GM15510 (cell line): ENCODE data around the gene PRR7.

Source experiments
- POLR2A ChIP-seq: IDR thresholded peaks from 3 replicates; pipeline ENCODE4 v1.6.1; 2011; ENCODE audit warnings: borderline replicate concordance; ENCODE audit not compliant: insufficient read length; ENCODE audit errors: extremely low read depth

The PRR7 gene

DNA sequence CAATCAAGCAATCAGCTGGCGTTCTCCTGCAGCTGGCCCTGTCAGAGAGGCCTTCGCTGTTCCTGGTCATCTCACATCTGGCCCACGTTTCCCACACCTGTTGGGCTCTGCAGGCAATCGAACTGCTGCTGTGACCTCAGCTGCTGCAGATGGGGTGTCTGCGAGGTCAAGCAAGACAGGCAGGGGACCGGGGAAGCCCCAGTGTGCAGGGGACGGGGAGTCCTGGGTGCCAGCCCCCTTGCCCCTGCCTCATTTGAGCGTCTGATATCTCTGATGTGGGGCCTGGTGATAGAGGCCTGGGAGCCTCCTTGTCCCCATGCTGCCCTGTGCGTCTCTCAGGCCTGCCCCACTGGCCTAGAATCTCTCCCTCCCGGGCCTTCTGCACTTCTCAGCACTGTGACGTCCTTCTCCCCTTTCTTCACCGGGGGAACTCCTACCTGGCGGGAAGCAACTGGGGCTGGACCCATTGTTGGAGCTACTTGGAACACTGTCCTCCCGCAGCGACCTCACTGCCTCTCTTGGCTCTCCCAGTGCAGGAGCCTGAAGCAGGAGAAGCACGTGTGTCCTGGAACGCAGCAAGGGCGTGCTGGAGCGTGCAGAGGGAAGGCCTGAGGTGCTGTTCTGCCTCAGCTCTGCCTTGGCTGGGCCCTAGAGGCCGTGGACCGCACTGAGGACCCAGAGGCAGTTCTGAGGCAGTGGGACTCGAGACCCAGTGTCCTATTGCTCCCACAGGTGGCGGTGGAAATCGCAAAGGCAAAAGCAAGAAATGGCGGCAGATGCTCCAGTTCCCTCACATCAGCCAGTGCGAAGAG, 16.3 kb upstream of the PRR7 start:
- TF ChIP-seq POLR2A: no peak

DNA sequence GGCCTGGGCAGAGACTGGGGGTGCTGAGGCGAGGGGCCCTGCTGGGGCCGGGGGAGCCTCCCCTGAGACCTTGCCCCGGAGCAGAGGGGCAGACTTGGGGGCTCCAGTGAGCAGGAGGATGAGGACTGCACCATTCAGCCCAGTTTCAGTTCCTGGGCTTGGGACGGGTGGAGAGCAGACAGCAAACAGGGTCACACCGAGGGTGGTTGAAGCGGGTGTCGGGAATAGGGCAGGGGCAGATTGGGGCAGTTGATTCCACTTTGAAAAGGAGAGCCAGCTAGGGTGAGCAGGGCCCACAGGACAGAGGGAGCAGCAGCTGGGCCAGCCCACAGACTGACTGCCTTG, 15.7 kb upstream of the PRR7 start:
- no peak for TF ChIP-seq POLR2A

DNA sequence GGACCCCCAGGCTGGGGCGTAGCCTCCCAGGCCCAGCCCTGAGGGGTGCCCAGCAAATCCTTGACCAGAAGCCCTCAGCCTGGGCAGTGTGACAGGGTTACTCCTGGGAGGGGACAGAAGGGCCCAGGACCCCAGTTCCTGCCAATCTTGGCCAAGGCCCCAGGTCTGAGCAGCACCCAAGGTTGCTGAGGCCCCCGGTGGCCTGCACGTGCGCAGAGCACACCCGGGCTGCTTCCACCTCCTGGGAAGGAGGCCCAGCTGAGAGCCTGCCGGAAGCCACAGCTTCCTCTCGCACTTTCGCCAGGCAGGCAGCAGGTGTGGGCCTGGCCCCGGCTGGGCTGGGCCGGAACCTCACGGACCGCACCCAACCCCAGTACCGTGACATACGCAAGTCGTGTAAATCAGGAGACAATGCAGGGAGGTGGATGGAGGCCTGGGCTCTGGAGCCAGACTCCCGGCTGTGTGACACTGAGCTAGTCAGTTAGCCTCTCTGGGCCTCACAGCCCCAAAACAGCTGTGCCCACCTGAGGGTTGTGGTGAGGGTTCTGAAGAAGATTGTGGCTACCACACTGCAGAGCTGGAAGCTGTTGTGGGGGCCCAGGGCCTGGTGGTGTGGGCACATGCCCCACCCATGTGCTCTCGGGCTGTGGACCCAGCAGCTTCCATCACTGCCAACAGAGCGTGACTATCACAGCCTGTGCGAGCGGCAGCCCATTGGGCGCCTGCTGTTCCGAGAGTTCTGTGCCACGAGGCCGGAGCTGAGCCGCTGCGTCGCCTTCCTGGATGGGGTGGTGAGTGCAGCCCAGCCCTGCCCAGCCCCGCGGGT, 15.1 kb upstream of the PRR7 start:
- TF ChIP-seq POLR2A: peak; percentile 22

DNA sequence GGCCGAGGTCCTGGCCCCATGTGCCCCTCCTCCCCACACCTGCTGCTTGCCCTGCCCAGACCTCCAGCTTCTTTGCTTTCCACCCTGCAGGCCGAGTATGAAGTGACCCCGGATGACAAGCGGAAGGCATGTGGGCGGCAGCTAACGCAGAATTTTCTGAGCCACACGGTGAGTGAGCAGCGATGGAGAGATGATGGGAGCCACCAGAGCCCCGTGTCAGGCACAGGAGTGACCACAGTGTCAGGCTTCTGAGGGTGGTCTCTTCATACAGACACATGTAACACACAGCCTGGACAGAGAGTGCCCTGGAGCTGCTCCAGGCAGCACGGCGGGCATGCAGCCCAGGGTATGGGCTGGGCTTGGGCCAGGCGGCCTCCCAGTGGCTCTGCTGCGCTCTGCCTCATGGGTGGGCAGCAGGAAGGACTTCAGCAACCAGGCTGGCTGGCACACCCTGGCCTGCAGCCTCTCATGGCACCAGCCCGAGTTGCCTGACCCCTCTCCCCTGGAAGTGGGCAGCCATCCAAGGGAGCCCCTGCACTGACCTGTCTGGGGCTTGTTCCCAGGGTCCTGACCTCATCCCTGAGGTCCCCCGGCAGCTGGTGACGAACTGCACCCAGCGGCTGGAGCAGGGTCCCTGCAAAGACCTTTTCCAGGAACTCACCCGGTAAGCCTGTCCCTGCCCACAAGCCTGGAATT, 14.3 kb upstream of the PRR7 start:
- TF ChIP-seq POLR2A: peak; percentile 24

DNA sequence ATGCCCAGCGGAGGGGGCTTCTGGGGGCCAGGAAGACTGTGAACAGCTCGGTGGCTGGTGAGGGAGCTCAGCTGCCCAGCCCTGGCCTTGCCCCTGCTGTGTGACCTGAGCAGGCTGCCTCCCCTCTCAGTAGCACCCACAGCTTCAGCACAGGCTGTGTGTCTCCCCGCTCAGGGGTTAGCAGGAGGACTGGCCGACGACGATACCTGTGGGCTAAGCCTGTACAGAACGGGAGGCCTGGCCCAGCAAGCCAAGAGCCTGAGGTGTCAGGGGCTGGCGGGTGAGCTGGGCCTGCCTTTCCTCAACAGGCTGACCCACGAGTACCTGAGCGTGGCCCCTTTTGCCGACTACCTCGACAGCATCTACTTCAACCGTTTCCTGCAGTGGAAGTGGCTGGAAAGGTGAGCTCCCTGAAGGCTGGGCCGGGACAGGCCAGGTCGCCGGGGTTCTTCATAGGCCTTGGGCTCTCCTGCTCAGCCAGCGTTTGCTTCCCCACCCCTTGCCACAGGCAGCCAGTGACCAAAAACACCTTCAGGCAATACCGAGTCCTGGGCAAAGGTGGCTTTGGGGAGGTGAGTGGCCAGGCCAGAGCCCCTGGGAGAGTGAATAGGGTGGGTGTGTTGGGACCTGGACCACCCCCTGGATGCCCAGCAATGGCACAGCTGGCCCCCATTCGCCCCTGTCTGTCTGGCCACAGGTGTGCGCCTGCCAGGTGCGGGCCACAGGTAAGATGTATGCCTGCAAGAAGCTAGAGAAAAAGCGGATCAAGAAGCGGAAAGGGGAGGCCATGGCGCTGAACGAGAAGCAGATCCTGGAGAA, 13.6 kb upstream of the PRR7 start:
- TF ChIP-seq POLR2A: no peak

DNA sequence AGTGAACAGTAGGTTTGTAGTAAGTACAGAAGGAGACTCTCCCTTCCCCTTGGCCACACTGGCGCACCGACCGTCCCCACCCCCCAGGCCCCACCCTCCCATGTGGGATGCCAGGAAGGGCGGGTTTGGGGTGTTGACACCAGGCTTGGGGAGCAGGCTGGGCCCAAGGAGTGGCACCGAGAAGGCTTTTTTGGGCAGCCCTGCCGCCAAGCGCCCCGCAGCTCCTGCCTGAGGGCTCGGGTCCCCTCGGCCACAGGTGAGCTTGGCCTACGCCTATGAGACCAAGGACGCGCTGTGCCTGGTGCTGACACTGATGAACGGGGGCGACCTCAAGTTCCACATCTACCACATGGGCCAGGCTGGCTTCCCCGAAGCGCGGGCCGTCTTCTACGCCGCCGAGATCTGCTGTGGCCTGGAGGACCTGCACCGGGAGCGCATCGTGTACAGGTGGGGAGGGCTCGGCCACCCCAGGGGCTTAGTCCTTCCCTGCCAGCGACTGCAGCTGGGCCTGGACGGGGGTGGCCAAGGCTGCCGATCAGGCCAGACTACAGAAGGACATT, 12.9 kb upstream of the PRR7 start:
- no peak for TF ChIP-seq POLR2A

DNA sequence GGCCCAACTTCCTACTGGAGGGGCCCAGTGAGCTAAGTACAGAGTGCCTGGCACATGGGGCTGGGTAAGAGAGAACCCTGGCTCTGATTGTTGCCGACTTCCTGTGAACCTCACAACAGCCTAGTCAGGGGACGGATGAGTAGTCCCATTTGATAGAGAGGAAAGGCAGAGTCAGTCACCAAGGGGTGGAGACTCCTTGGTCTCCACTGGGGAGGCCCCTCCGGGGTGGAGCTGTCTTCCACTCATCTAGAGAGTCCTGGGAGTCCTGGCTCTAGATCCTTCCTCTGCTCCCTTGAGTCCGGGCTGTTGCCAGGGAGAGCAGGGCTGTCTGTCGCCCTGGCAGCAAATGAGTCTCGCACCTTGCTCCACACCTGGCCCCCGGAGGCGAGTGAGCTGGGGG, 12.2 kb upstream of the PRR7 start:
- TF ChIP-seq POLR2A: no peak

DNA sequence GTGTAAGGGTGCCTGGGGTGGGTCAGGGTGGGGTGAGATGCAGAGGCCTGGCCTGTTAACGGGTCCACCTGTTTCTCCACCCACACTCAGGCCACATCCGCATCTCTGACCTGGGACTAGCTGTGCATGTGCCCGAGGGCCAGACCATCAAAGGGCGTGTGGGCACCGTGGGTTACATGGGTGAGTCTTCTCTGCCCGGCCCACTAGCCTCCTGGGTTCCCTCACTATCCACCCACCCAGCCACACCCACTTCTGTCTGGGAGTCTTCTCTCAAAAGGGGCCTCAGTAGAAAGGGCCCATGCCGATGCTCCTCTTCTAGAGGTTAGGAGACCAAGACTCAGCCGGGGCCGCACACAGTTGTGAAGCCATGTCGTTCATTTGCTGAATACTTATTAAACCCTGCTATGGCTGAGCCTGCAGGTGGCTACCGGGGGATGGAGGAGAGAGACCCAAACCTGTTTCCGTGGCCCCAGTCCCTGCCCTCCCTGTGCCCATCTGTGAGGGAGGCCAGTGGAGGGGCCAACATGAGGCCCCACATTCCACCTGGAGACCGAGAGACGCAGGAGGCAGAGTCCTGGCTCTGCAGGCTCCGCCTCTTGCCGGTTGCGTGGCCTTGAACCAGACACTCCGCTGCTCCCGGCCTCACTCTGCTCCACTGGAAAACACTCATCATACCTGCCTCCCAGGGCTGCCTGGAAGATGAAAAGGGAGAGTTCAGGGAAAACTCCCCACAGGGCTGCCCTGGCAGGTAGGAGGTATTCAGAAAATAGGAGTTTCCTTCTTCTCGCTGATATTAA, 11.5 kb upstream of the PRR7 start:
- no peak for TF ChIP-seq POLR2A

DNA sequence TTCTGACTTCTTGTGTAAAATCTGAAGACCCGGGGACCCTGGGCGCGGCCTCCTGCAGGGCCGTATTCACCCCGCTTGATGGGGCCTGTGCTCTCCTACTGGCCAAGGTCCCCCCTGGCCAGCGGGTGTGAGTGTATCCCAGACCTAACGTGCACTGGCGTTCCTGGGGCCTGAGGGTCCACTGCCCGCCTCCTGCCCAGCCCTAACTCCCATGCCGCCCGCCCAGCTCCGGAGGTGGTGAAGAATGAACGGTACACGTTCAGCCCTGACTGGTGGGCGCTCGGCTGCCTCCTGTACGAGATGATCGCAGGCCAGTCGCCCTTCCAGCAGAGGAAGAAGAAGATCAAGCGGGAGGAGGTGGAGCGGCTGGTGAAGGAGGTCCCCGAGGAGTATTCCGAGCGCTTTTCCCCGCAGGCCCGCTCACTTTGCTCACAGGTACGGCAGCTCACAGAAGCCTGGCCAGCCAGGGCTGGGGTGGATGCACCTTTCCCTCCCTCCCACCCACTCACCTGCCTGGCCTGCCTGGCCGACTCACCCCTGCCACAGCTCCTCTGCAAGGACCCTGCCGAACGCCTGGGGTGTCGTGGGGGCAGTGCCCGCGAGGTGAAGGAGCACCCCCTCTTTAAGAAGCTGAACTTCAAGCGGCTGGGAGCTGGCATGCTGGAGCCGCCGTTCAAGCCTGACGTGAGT, 10.6 kb upstream of the PRR7 start:
- TF ChIP-seq POLR2A: no peak

DNA sequence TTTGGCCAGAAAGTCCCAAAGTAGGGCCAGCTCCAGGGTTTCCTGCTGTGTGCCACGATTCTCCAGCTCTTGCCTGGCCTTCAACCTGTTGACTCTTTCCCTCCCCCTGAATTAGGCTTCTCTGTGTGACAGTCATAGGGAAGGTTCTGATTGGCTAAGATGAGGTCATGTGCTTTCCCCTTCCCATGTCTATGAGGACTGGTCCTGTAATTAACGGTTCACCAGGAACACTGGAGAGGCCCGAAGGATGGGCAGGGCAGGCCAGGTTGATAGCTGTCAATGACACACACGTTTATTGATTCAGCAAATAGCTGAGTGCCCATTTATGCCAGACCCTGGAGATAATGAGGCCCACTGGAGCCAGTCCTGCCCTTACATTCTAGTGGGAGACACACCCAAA, 9.0 kb upstream of the PRR7 start:
- TF ChIP-seq POLR2A: no peak

DNA sequence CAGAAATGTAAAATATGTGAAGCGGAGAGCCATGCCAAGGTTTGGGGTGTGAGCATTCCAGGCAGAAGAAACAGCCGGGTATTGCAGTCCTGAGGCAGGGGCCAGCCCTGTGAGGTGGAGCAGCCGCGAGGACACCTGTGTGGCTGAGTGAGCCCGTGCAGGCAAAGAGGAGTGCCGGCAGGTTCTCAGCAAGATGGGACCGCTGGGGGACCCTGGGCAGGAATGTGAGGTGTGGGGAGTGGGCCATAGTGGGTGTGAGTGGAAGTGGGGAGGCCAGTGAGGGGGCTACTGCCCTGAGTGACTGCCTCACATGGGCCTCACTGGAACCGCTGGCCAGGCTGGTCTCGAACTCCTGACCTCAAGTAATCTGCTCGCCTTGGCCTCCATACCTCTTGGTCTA, 8.1 kb upstream of the PRR7 start:
- TF ChIP-seq POLR2A: no peak

DNA sequence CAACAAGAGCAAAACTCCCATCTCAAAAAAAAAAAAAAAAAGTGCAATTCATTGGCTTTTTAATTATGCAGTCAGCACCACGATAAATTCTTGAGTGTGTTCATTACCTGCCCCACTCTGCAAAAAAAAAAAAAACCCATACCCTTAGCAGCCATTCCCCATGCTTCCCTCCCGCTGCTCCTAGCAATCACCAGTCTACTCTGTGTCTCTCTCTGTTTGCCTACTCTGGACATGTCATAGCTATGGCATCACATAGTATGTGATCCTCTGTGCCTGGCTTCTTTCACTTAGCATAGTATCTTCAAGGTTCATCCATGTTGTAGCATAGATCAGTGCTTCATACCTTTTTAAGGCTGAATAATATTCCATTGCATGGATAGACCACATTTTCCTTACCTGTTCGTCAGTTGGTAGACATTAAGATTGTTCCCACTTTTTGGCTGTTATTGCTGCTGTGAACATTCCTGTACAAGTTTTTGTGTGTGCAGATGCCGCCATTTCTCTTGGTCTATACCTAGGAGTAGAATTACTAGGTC, 7.0 kb upstream of the PRR7 start:
- no peak for TF ChIP-seq POLR2A
